Tibial artery (tissue), 4 donors: Measurements from ENCODE around the gene DPP6.

Source experiments
- DNase-seq, 2 donors: peaks; one replicate each; pipeline ENCODE4 v3.0.0-alpha.2; 2019
- H3K27ac ChIP-seq, 2 donors: fragments of 200-600 bp; sonication (generic) in 1 of 2; 1 replicate in 1 of 2; 2 replicates in 1 of 2; pipeline ENCODE4 v1.5.1; 2018 to 2019; ENCODE audit warnings: mild to moderate bottlenecking in 1 of 2
- H3K27me3 ChIP-seq, 2 donors: fragments of 200-600 bp; sonication (generic) in 1 of 2; one replicate each; pipeline versions ENCODE4 v1.5.1 to v1.6.0; 2016 to 2019
- H3K36me3 ChIP-seq, 3 donors: fragments of 200-600 bp; sonication (generic) in 2 of 3; one replicate each; pipeline ENCODE4 v1.5.1; 2016 to 2019; ENCODE audit warnings: mild to moderate bottlenecking in 2 of 3
- H3K4me1 ChIP-seq, 4 donors: fragments of 200-600 bp; sonication (generic) in 2 of 4; 1 replicate in 3 of 4; 2 replicates in 1 of 4; pipeline ENCODE4 v1.5.1; 2016 to 2019
- H3K4me3 ChIP-seq, 2 donors: fragments of 200-600 bp; sonication (generic) in 1 of 2; 1 replicate in 1 of 2; 2 replicates in 1 of 2; pipeline ENCODE4 v1.5.1; 2018 to 2019; ENCODE audit warnings: mild to moderate bottlenecking in 2 of 2
- H3K9me3 ChIP-seq, 3 donors: fragments of 200-600 bp; sonication (generic) in 1 of 3; one replicate each; pipeline ENCODE4 v1.5.1; 2016 to 2019
- intact Hi-C: fragments of 100-400 bp; cut with DNase I; formaldehyde crosslinking; loops from one replicate; pipeline ENCODE4 v1.15.0; 2023; ENCODE audit warnings: low total_unique reads
- TF ChIP-seq, protein P1 (sequence below), 2 experiments: fragments of 200-600 bp in 1 of 2; fragments of 450-650 bp in 1 of 2; IDR thresholded peaks; one replicate each; pipeline ENCODE4 v1.5.1; 2017 to 2019; ENCODE audit warnings: antibody characterized with exemption in 2 of 2, mild to moderate bottlenecking in 1 of 2, moderate library complexity in 1 of 2

The DPP6 gene

DNA sequence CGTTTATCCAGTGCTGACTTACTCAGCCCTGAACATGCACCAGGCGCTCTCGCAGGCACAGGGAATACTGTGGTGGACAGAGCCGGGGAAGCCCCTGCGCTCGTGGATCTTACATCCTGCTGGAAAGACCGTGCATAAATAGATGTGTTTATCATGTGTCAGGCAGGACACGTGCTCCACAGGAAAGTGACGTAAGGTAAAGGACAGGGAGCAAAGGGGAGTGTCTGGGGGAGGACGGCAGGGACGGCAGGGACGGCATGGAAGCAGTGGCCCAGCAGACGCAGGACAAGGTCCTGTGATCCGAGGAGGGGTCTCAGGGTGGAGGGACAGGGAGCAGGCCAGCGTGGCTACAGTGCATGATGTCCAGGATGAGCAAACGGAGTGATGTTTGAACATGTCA lies 540.2 kb downstream of the DPP6 start:
- no peak for DNase-seq
- Histone ChIP-seq H3K36me3 (no peaks in the 10 kb centered on the region), H3K4me3 (no peak overlapping the region), H3K9me3 (no peaks in the 10 kb centered on the region), H3K27me3 (no peaks in the 10 kb centered on the region), H3K27ac (no peak overlapping the region), H3K4me1 (no peaks in the 10 kb centered on the region)
- intact Hi-C loops = no loop called here
- TF ChIP-seq, protein P1, sequence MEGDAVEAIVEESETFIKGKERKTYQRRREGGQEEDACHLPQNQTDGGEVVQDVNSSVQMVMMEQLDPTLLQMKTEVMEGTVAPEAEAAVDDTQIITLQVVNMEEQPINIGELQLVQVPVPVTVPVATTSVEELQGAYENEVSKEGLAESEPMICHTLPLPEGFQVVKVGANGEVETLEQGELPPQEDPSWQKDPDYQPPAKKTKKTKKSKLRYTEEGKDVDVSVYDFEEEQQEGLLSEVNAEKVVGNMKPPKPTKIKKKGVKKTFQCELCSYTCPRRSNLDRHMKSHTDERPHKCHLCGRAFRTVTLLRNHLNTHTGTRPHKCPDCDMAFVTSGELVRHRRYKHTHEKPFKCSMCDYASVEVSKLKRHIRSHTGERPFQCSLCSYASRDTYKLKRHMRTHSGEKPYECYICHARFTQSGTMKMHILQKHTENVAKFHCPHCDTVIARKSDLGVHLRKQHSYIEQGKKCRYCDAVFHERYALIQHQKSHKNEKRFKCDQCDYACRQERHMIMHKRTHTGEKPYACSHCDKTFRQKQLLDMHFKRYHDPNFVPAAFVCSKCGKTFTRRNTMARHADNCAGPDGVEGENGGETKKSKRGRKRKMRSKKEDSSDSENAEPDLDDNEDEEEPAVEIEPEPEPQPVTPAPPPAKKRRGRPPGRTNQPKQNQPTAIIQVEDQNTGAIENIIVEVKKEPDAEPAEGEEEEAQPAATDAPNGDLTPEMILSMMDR (IDR thresholded peaks at IDR 0.05) = no peak

DNA sequence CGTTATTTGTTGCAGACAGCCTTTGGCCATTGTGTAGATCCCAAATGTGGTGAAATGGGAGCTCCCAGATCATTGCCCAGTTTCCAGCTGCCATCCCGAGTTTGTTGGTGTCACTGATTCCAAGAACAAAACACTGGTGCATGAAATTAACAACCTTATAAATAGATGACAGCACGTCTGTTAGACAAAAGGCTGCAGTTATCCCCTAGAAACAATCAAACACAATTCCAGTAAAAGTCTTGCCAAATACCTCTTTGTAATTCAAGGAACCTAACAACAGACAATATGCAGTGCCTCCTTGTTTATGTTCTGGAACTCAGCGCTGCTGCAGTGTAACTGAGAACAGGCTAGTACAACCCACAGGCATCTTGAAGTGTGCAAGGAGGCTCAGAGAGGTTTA lies 546.2 kb downstream of the DPP6 start:
- Histone ChIP-seq H3K9me3 (no peaks in the 10 kb centered on the region), H3K4me1 (no peaks in the 10 kb centered on the region), H3K36me3 (no peaks in the 10 kb centered on the region), H3K4me3 (no peak overlapping the region), H3K27ac (no peak overlapping the region), H3K27me3 (no peaks in the 10 kb centered on the region)
- DNase-seq = no peak
- TF ChIP-seq, protein P1 (IDR thresholded peaks at IDR 0.05) = no peak
- intact Hi-C loops = no loop called here

DNA sequence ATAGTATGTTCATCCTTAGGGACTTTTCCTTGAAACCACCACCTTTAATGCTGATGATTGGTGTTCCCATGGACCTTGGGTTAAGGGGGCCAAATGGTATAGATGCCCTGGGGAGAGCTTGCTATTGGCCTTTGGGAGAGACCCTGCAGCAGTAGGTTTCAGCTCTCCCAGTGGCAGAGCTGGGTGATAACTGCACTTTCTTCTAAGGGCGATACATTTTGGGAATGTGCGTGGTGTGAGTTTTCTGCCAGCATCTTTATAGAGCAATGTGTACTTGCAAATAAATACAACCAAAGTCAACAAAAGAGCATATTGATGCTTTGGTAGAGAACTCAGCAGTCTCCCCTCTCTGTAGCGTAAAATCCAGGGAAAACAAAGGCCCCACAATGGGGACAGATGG lies 546.7 kb downstream of the DPP6 start:
- DNase-seq = no peak
- H3K27me3 ChIP-seq = no peaks in the 10 kb centered on the region
- TF ChIP-seq, protein P1 (IDR thresholded peaks at IDR 0.05) = no peak
- no peak overlapping the region for H3K27ac ChIP-seq
- H3K9me3 ChIP-seq = no peaks in the 10 kb centered on the region
- no peaks in the 10 kb centered on the region for H3K36me3 ChIP-seq
- no peak overlapping the region for H3K4me3 ChIP-seq
- H3K4me1 ChIP-seq = no peaks in the 10 kb centered on the region
- intact Hi-C loops = no loop called here

DNA sequence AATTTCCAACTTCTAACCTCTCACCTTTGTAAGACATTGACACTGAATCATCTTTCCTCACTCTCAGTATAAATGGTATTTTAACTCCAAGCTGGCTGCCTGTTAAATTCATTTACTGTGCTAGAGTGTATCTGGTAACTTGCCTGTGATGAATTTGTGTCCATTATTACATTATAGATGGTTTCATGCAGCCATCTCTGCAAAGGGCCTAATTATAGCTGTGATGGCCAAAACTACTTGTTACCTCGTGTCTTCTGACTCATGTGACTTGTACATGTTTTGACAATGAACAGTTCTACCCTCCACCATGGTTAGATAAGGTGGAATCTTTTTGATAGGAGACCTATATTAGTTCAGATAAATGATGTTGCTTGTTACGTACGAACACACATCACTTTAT lies 558.7 kb downstream of the DPP6 start:
- TF ChIP-seq, protein P1 (IDR thresholded peaks at IDR 0.05) = no peak

DNA sequence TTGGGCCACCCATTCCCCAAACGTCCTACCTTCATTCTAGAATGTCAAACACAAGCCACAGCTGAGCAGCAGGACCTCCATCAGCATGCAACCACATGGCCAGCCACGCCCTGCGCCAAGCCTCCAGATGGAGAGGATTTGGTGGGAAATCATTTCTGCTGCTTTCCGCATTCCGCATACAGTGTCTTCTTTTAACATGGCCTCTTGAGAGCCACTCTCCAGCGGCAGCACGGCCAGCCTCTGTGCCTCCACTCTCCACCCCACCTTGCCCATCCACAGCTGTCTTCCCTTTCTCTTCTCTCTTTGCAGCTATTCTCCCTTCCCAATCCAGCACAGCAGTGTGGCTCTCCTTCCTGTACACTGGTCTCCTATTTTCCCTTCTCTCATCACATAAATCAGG lies 561.6 kb downstream of the DPP6 start:
- H3K27me3 ChIP-seq = no peaks in the 10 kb centered on the region
- H3K36me3 ChIP-seq = no peaks in the 10 kb centered on the region
- intact Hi-C loops = no loop called here
- H3K4me1 ChIP-seq = no peaks in the 10 kb centered on the region
- H3K27ac ChIP-seq = no peak overlapping the region
- DNase-seq = no peak
- H3K4me3 ChIP-seq = no peak overlapping the region
- TF ChIP-seq, protein P1 (IDR thresholded peaks at IDR 0.05) = no peak
- no peaks in the 10 kb centered on the region for H3K9me3 ChIP-seq

More for the DNA sequence above, 558.7 kb downstream of the DPP6 start:
- no peaks in the 10 kb centered on the region for H3K27me3 ChIP-seq
- DNase-seq = no peak
- H3K9me3 ChIP-seq = no peaks in the 10 kb centered on the region
- intact Hi-C loops = no loop called here
- H3K4me1 ChIP-seq = no peaks in the 10 kb centered on the region
- H3K36me3 ChIP-seq = no peaks in the 10 kb centered on the region
- no peak overlapping the region for H3K4me3 ChIP-seq
- no peak overlapping the region for H3K27ac ChIP-seq

DNA sequence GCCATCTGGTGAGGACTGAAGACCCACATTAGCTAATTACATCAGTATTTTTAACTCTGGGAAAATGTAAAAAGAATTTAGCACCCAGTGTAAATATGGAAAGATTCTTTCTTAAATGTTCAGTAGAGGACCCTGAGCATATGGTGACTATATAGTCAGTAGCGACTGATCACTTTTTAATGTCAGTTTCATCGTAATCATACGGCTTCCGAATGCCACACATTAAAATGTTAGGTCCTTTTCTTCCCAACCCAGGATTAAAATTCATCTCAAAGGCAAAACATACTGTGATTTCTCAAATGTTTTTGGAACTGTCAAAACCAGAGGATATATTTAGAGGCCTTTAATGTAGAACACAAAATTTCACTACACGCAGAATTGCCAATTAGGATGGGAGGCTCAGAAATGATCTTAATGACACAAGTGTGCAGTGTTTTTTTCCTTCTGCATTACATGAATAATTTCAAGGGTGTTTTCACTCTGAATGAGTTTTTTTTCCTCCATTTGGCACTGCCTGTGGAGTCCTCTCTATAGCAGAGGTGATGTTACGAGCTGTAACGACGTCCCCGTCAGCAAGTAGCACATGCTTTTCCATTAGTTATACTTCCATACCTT lies 568.0 kb downstream of the DPP6 start:
- TF ChIP-seq, protein P1 (IDR thresholded peaks at IDR 0.05) = no peak

More for the DNA sequence above, 568.0 kb downstream of the DPP6 start:
- no peaks in the 10 kb centered on the region for H3K27me3 ChIP-seq
- H3K36me3 ChIP-seq = no peaks in the 10 kb centered on the region
- intact Hi-C loops = no loop called here
- no peaks in the 10 kb centered on the region for H3K4me1 ChIP-seq
- no peak for DNase-seq
- H3K27ac ChIP-seq = no peak overlapping the region
- no peak overlapping the region for H3K4me3 ChIP-seq
- no peaks in the 10 kb centered on the region for H3K9me3 ChIP-seq
